ENCODE data around the gene SMG9. TPM values are rescaled to one million over a fixed set of nuclear protein-coding genes. Genes with fewer than 3 reads are reported as not detected.

SMG9 gene
- polyA plus RNA-seq, 1 of the 3 experiments (the other 2 are of a cell fraction), result 24.3 TPM

DNA sequence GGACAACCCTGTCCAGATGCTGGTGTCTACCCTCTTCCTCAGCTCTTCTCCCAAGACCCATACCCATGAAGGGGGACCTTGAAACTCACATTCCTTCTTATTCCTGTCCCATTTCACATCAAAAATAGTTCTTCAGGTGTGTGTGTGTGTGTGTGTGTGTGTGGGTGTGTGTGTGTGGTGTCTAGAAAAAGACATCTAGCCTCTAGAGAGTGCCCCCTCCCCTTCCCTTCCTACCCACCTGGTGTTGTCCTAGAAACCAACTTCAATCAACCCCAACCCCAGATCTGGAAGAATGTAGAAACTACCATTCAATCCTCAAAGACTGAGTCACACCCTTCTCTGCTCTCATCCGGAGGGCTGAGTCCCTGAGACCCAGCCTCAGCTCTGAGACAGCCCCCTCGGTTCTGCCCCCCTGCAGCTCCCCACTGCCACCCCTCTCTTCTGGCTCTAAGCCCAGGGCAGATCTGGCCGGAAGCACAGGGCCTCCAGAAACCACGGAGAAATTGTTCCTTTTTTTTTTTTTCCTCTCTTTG is 22.5 kb upstream of the SMG9 start:
- H3K9ac ChIP-seq, result no peak overlapping the region
- H2AFZ ChIP-seq (ENCODE audit: low read depth), result peak overlapping the region; percentile 57
- H3K27ac ChIP-seq (ENCODE audit: low read depth in 2 of 2, low read length in 1 of 2), result peak overlapping the region in 1 of 2 experiments; percentile 64; a peak in 2 of 4 replicates
- H3F3A ChIP-seq (replicated peaks; ENCODE audit: insufficient read depth), result peaks cover 6% of the 10 kb centered on the region
- ChIA-PET CTCF (interaction anchor here (0.7 to 7.6 kb wide), 4 partner anchors 10 to 312 kb away, joined by 3 to 62 read pairs (median 25); partner anchors contain the start of gene LYPD3), POLR2A (interaction anchor here (1.6 kb wide), 1 partner anchor 22 kb away, joined by 3 read pairs; no protein-coding TSS in a partner anchor)
- no peaks in the 10 kb centered on the region for H3K9me2 ChIP-seq
- no peaks in the 10 kb centered on the region for H3K79me2 ChIP-seq (ENCODE audit: insufficient read depth)
- no peak overlapping the region for H3K4me3 ChIP-seq (ENCODE audit: low read depth in 2 of 2, low read length in 1 of 2)
- H3K4me1 ChIP-seq (ENCODE audit: control insufficient read depth in 1 of 2, insufficient read depth in 2 of 2, low read depth in 1 of 2, low read length in 1 of 2), result peaks cover 19% of the 10 kb centered on the region in 2 experiments; a peak in 3 of 4 replicates
- DNase-seq, result peak; percentile 69
- H3K4me2 ChIP-seq, result peak overlapping the region; percentile 85
- H3K36me3 ChIP-seq (replicated peaks in 1 of 2; ENCODE audit: control insufficient read depth in 1 of 2, insufficient read depth in 2 of 2, low read length in 1 of 2), result no peaks in the 10 kb centered on the region
- H3K9me3 ChIP-seq, result no peaks in the 10 kb centered on the region
- no peaks in the 10 kb centered on the region for H3K27me3 ChIP-seq (ENCODE audit: insufficient read depth)
- no peaks in the 10 kb centered on the region for H4K20me1 ChIP-seq (ENCODE audit: insufficient read depth)
- 7% methylated on average over 4 of the region's 4 CpGs for WGBS (ENCODE audit: low lambda C conversion rate)
- TF ChIP-seq GATA2 (CRISPR knock-in tag; IDR thresholded peaks at IDR 0.05) (no peak), SMC3 (IDR thresholded peaks at IDR 0.05; ENCODE audit: low read depth, low read length) (no peak), FOXJ3 (CRISPR knock-in tag; IDR thresholded peaks at IDR 0.05) (no peak), RAD21 (IDR thresholded peaks at IDR 0.05; ENCODE audit: low read length) (no peak), SIN3A (IDR thresholded peaks at IDR 0.05; ENCODE audit: borderline replicate concordance, low read depth, low read length) (no peak), NRF1 (IDR thresholded peaks at IDR 0.05; ENCODE audit: low read depth, low read length) (no peak), GABPA (IDR thresholded peaks at IDR 0.05; ENCODE audit: low read depth) (no peak), YY1 (IDR thresholded peaks at IDR 0.05; ENCODE audit: low read depth) (no peak), TEAD4 (IDR thresholded peaks at IDR 0.05; ENCODE audit: borderline replicate concordance, insufficient read depth) (0 out of 2 replicates have a peak, but pooled peaks have one; percentile 11), RFX5 (IDR thresholded peaks at IDR 0.05; ENCODE audit: low read length) (no peak), NFIC (IDR thresholded peaks at IDR 0.05; ENCODE audit: borderline replicate concordance) (peak; percentile 90), JUND (IDR thresholded peaks at IDR 0.05) (no peak; the same call in 1 of the 2 replicates), RXRA (IDR thresholded peaks at IDR 0.05; ENCODE audit: borderline replicate concordance, low read depth) (no peak), MEF2A (IDR thresholded peaks at IDR 0.05; ENCODE audit: borderline replicate concordance, low read depth) (no peak), TCF12 (IDR thresholded peaks at IDR 0.05) (peak; percentile 63), EP300 (IDR thresholded peaks at IDR 0.05; ENCODE audit: borderline replicate concordance in 1 of 2, low read depth in 1 of 2, low read length in 1 of 2) (peak in 1 of 2 experiments; percentile 46; a peak in 1 of 4 replicates), CHD2 (IDR thresholded peaks at IDR 0.05; ENCODE audit: low read length, partially characterized antibody) (no peak), EZH2phosphoT487 (IDR thresholded peaks at IDR 0.05; ENCODE audit: borderline replicate concordance, low read depth) (no peak), MXI1 (IDR thresholded peaks at IDR 0.05; ENCODE audit: low read depth, low read length) (no peak), TAF1 (IDR thresholded peaks at IDR 0.05; ENCODE audit: borderline replicate concordance, low read depth, low read length) (no peak)
- TF ChIP-seq, protein P1, sequence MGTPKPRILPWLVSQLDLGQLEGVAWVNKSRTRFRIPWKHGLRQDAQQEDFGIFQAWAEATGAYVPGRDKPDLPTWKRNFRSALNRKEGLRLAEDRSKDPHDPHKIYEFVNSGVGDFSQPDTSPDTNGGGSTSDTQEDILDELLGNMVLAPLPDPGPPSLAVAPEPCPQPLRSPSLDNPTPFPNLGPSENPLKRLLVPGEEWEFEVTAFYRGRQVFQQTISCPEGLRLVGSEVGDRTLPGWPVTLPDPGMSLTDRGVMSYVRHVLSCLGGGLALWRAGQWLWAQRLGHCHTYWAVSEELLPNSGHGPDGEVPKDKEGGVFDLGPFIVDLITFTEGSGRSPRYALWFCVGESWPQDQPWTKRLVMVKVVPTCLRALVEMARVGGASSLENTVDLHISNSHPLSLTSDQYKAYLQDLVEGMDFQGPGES (IDR thresholded peaks at IDR 0.05; ENCODE audit: low read depth, low read length), result no peak
- TF ChIP-seq, protein P2, sequence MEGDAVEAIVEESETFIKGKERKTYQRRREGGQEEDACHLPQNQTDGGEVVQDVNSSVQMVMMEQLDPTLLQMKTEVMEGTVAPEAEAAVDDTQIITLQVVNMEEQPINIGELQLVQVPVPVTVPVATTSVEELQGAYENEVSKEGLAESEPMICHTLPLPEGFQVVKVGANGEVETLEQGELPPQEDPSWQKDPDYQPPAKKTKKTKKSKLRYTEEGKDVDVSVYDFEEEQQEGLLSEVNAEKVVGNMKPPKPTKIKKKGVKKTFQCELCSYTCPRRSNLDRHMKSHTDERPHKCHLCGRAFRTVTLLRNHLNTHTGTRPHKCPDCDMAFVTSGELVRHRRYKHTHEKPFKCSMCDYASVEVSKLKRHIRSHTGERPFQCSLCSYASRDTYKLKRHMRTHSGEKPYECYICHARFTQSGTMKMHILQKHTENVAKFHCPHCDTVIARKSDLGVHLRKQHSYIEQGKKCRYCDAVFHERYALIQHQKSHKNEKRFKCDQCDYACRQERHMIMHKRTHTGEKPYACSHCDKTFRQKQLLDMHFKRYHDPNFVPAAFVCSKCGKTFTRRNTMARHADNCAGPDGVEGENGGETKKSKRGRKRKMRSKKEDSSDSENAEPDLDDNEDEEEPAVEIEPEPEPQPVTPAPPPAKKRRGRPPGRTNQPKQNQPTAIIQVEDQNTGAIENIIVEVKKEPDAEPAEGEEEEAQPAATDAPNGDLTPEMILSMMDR (IDR thresholded peaks at IDR 0.05), result no peak
- TF ChIP-seq, protein P3, sequence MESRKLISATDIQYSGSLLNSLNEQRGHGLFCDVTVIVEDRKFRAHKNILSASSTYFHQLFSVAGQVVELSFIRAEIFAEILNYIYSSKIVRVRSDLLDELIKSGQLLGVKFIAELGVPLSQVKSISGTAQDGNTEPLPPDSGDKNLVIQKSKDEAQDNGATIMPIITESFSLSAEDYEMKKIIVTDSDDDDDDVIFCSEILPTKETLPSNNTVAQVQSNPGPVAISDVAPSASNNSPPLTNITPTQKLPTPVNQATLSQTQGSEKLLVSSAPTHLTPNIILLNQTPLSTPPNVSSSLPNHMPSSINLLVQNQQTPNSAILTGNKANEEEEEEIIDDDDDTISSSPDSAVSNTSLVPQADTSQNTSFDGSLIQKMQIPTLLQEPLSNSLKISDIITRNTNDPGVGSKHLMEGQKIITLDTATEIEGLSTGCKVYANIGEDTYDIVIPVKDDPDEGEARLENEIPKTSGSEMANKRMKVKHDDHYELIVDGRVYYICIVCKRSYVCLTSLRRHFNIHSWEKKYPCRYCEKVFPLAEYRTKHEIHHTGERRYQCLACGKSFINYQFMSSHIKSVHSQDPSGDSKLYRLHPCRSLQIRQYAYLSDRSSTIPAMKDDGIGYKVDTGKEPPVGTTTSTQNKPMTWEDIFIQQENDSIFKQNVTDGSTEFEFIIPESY (IDR thresholded peaks at IDR 0.05; ENCODE audit: borderline replicate concordance, low read depth), result no peak
- TF ChIP-seq, protein P4, sequence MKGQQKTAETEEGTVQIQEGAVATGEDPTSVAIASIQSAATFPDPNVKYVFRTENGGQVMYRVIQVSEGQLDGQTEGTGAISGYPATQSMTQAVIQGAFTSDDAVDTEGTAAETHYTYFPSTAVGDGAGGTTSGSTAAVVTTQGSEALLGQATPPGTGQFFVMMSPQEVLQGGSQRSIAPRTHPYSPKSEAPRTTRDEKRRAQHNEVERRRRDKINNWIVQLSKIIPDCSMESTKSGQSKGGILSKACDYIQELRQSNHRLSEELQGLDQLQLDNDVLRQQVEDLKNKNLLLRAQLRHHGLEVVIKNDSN (IDR thresholded peaks at IDR 0.05; ENCODE audit: borderline replicate concordance, low read depth), result no peak
- TF ChIP-seq, protein P5, sequence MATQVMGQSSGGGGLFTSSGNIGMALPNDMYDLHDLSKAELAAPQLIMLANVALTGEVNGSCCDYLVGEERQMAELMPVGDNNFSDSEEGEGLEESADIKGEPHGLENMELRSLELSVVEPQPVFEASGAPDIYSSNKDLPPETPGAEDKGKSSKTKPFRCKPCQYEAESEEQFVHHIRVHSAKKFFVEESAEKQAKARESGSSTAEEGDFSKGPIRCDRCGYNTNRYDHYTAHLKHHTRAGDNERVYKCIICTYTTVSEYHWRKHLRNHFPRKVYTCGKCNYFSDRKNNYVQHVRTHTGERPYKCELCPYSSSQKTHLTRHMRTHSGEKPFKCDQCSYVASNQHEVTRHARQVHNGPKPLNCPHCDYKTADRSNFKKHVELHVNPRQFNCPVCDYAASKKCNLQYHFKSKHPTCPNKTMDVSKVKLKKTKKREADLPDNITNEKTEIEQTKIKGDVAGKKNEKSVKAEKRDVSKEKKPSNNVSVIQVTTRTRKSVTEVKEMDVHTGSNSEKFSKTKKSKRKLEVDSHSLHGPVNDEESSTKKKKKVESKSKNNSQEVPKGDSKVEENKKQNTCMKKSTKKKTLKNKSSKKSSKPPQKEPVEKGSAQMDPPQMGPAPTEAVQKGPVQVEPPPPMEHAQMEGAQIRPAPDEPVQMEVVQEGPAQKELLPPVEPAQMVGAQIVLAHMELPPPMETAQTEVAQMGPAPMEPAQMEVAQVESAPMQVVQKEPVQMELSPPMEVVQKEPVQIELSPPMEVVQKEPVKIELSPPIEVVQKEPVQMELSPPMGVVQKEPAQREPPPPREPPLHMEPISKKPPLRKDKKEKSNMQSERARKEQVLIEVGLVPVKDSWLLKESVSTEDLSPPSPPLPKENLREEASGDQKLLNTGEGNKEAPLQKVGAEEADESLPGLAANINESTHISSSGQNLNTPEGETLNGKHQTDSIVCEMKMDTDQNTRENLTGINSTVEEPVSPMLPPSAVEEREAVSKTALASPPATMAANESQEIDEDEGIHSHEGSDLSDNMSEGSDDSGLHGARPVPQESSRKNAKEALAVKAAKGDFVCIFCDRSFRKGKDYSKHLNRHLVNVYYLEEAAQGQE (IDR thresholded peaks at IDR 0.05; ENCODE audit: low read depth, low read length), result no peak

Data from SK-N-SH (cell line).